ENCODE measurements around the gene PTPRD.

The PTPRD gene

DNA sequence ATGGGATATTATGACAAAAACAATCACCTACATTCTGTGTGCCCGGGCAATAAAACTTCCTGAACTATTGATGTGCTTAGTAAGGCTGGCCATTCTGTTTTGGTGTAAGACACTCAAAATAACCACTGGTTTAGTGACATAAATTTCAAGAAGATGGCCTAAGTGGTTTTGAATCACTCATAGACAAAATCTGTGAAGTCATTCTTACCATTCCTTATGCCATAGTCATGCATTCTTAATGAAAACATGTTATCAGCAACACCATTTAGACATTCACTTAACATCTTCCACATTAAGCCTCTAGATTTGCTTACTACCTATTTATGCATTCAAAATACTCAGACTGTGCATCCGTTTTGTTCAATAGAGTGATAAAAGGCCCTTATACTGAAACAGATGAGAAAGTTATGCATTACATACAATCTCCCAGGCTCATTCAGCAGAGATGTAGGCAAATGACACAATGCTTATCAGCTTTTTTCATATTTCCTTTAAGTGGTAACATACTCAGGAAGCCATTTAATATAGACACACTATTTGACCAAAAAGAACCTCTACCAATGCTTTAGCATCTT lies 1964.4 kb downstream of the PTPRD start:
- H3K4me3 ChIP-seq (ENCODE audit: low read depth, low read length): no peak overlapping the region
- DNase-seq (ENCODE audit: low read depth): no peak
- TF ChIP-seq, protein P1, sequence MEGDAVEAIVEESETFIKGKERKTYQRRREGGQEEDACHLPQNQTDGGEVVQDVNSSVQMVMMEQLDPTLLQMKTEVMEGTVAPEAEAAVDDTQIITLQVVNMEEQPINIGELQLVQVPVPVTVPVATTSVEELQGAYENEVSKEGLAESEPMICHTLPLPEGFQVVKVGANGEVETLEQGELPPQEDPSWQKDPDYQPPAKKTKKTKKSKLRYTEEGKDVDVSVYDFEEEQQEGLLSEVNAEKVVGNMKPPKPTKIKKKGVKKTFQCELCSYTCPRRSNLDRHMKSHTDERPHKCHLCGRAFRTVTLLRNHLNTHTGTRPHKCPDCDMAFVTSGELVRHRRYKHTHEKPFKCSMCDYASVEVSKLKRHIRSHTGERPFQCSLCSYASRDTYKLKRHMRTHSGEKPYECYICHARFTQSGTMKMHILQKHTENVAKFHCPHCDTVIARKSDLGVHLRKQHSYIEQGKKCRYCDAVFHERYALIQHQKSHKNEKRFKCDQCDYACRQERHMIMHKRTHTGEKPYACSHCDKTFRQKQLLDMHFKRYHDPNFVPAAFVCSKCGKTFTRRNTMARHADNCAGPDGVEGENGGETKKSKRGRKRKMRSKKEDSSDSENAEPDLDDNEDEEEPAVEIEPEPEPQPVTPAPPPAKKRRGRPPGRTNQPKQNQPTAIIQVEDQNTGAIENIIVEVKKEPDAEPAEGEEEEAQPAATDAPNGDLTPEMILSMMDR (IDR thresholded peaks at IDR 0.05; ENCODE audit: insufficient read depth, low read depth, low read length, missing control alignments): no peak

DNA sequence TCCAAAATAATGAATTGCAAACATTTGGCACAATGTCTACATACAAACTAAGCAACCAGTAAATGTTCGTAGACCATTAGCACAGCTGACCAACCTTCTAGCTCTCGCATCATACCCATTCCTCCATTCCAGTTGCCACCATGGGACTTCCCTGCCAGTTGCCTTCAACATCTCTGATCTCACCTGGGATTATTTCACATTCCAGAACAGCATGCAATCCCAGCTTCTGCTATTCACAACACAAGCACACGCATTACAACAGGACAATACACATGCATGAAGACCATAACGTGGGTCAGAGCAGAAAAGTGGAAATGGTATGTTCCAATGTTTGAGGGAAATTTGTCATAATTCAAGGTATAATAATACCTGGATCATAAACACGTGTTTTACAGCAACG lies 1965.0 kb downstream of the PTPRD start:
- H3K4me3 ChIP-seq (ENCODE audit: low read depth, low read length): no peak overlapping the region
- no peak for DNase-seq (ENCODE audit: low read depth)
- TF ChIP-seq, protein P1 (IDR thresholded peaks at IDR 0.05; ENCODE audit: insufficient read depth, low read depth, low read length, missing control alignments): no peak

DNA sequence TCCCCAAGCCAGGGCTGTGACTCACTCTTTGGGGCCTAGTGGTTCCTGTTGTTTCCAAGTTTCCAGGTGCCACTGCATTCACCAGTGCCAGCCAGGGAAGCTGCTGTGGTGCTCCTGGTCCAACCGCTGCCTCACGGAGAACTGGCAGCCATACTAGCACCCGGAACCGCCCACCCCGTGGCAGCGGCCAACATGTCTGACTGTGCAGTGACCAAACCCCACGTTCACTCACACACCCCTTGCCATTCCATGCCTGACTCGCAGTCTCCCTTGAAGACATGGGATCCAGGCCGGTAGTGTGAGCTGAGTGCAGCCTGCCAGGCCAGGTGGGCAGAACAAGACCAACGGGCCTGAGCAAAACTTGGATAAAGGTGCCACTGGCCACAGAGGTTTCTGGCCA lies 1968.2 kb downstream of the PTPRD start:
- no peak overlapping the region for H3K4me3 ChIP-seq (ENCODE audit: low read depth, low read length)
- TF ChIP-seq, protein P1 (IDR thresholded peaks at IDR 0.05; ENCODE audit: insufficient read depth, low read depth, low read length, missing control alignments): no peak
- DNase-seq (ENCODE audit: low read depth): no peak

DNA sequence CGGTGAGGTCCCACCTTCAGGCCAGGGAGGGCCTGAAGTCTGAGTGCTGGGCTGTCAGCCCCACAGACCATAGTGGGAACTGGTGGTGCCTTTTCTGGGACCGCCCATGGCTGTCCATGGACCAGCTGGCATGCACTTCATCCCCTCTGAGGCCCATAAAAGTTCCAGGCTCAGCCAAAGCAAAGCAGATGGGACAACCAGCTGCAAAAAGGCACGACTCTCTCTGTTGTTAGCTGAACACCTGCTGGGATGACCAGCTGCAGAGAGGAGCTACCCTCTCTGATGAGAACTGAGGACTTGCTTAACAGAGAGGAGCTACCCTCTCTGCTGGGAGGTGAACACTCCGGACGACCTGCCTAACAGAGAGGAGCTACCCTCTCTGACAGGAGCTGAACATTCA lies 1968.9 kb downstream of the PTPRD start:
- no peak overlapping the region for H3K4me3 ChIP-seq (ENCODE audit: low read depth, low read length)
- DNase-seq (ENCODE audit: low read depth): no peak
- TF ChIP-seq, protein P1 (IDR thresholded peaks at IDR 0.05; ENCODE audit: insufficient read depth, low read depth, low read length, missing control alignments): no peak

DNA sequence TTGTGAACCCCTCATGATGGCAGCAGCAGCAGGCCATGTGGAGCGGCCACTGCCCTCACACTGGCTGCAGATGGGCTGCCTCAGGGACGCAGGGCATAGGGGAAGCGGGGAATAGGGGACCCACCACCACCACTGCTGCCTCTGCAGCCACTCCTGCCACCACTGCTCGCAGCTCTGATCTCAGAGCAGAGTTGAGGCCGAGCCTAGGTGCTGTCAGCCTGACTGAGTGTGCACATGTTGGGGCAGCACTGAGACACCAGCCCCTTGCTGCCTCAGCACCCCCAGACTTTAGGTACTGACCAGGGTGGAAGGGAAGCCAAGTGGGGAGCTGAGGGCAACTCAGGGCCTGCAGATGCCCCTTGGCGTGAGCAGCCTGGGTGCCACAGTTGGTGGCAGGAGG lies 1969.3 kb downstream of the PTPRD start:
- TF ChIP-seq, protein P1 (IDR thresholded peaks at IDR 0.05; ENCODE audit: insufficient read depth, low read depth, low read length, missing control alignments): no peak
- no peak overlapping the region for H3K4me3 ChIP-seq (ENCODE audit: low read depth, low read length)
- no peak for DNase-seq (ENCODE audit: low read depth)

DNA sequence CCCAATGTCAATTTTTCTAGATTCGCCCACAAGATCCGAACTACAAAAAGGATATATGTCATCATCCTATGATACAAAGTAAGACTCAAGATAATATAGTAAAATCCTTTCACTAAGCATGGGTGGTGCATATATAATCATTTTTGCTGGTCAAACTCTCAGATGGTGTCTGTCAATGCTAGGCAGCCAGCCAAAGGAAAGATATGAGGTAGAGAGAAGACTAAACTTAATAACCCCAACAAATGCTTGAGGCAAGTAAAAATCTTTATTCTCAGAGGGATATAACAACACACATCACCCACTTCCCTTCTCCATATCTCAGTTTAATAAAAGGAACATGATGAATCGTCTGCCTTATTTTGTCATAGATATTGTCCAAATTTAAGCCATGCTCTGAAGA lies 1972.0 kb downstream of the PTPRD start:
- H3K4me3 ChIP-seq (ENCODE audit: low read depth, low read length): no peak overlapping the region
- TF ChIP-seq, protein P1 (IDR thresholded peaks at IDR 0.05; ENCODE audit: insufficient read depth, low read depth, low read length, missing control alignments): no peak
- DNase-seq (ENCODE audit: low read depth): no peak

DNA sequence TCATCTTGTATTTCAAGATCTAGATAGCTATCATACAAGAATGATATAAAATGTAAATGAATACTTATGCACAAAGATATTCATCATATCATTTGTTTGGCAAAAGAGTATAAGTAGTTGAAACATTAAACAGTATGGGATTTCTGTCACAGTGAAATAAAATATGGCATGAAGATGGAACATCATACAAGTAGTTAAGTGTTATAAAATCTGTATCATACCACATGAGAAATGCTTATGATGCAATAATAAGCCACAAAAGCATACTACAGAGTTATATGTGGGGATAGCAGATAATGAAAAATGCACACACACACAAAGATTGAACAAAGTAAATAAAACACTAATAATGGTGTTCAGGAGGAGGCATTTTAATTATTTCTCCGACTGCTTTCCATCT lies 1975.2 kb downstream of the PTPRD start:
- H3K4me3 ChIP-seq (ENCODE audit: low read depth, low read length): no peak overlapping the region
- no peak for DNase-seq (ENCODE audit: low read depth)
- TF ChIP-seq, protein P1 (IDR thresholded peaks at IDR 0.05; ENCODE audit: insufficient read depth, low read depth, low read length, missing control alignments): no peak
